Femur (tissue), 1 donor: Measurements from ENCODE around the gene SERPINE3.

ENCODE experiments used
- DNase-seq: peaks from one replicate; pipeline ENCODE4 v3.0.0-alpha.2; 2017

The SERPINE3 gene

GRCh38 chr13:51339354-51339753 lies at the start of gene SERPINE3:
Gene SERPINE3 (plus strand): TSS chr13:51339691. CDS start chr13:51341092, 1,401 bp downstream.
- no peak for DNase-seq

GRCh38 chr13:51291341-51291740 lies 48.1 kb upstream of the SERPINE3 start:
- no peak for DNase-seq

GRCh38 chr13:51292000-51292565 lies 47.4 kb upstream of the SERPINE3 start:
- no peak for DNase-seq

GRCh38 chr13:51297556-51297955 lies 41.9 kb upstream of the SERPINE3 start:
- no peak for DNase-seq

- no peak for DNase-seq
Observed at GRCh38 chr13:51298812-51299211, 40.7 kb upstream of the SERPINE3 start.

GRCh38 chr13:51303063-51303552 lies 36.4 kb upstream of the SERPINE3 start:
- no peak for DNase-seq

GRCh38 chr13:51303882-51304281 lies 35.6 kb upstream of the SERPINE3 start:
- no peak for DNase-seq

- no peak for DNase-seq
Observed at GRCh38 chr13:51305271-51305967, 34.1 kb upstream of the SERPINE3 start.

- DNase-seq: no peak
Observed at GRCh38 chr13:51308781-51309180, 30.7 kb upstream of the SERPINE3 start.

- no peak for DNase-seq
Observed at GRCh38 chr13:51311231-51311630, 28.3 kb upstream of the SERPINE3 start.

GRCh38 chr13:51311957-51312520 lies 27.5 kb upstream of the SERPINE3 start:
- no peak for DNase-seq

GRCh38 chr13:51313619-51314018 lies 25.9 kb upstream of the SERPINE3 start:
- no peak for DNase-seq

GRCh38 chr13:51317262-51317661 lies 22.2 kb upstream of the SERPINE3 start:
- DNase-seq: no peak

- DNase-seq: no peak
Observed at GRCh38 chr13:51318015-51318414, 21.5 kb upstream of the SERPINE3 start.

GRCh38 chr13:51318876-51319275 lies 20.6 kb upstream of the SERPINE3 start:
- no peak for DNase-seq

- DNase-seq: no peak
Observed at GRCh38 chr13:51321836-51322235, 17.7 kb upstream of the SERPINE3 start.

- no peak for DNase-seq
Observed at GRCh38 chr13:51322826-51323225, 16.7 kb upstream of the SERPINE3 start.

GRCh38 chr13:51323824-51324511 lies 15.5 kb upstream of the SERPINE3 start:
- no peak for DNase-seq

GRCh38 chr13:51324714-51325420 lies 14.6 kb upstream of the SERPINE3 start:
- DNase-seq: no peak

- DNase-seq: no peak
Observed at GRCh38 chr13:51325837-51326236, 13.7 kb upstream of the SERPINE3 start.

GRCh38 chr13:51326777-51327176 lies 12.7 kb upstream of the SERPINE3 start:
- no peak for DNase-seq

GRCh38 chr13:51327961-51328360 lies 11.5 kb upstream of the SERPINE3 start:
- no peak for DNase-seq

GRCh38 chr13:51328488-51328887 lies 11.0 kb upstream of the SERPINE3 start:
- no peak for DNase-seq
